ENCODE measurements around the gene CDK9. TPM values are rescaled to one million over a fixed set of nuclear protein-coding genes. Genes with fewer than 3 reads are reported as not detected.
A peak's percentile ranks its signal among the peaks of the same experiment; 100 is the strongest.

CDK9 gene
- total RNA-seq, 2 donors from 2014 or later: 51.4 to 58.7 TPM

GRCh38 chr9:127761491-127761956 is 24.3 kb upstream of the CDK9 start:
- H3K27ac ChIP-seq: peak overlapping the region in 2 of 4 donors; percentile 17 to 29
- DNase-seq: no peak
- TF ChIP-seq CTCF (IDR thresholded peaks at IDR 0.05): no peak
- no peak for TF ChIP-seq POLR2A (IDR thresholded peaks at IDR 0.05)
- intact Hi-C loops (cut with DNase I): no loop called here
- no peaks in the 10 kb centered on the region for H3K36me3 ChIP-seq (replicated peaks in 1 of 2; ENCODE audit: insufficient read depth in 1 of 2, low read depth in 2 of 2)
- no peaks in the 10 kb centered on the region for H3K9me3 ChIP-seq
- H3K27me3 ChIP-seq: no peaks in the 10 kb centered on the region
- no peaks in the 10 kb centered on the region for H3K4me1 ChIP-seq
- ATAC-seq: no peak
- 49 to 53% methylated on average over 3 to 5 of the region's 5 CpGs for WGBS, 2 donors
- H3K4me3 ChIP-seq: no peak overlapping the region

GRCh38 chr9:127762111-127762676 is 23.6 kb upstream of the CDK9 start:
- peak overlapping the region in 2 of 4 donors; percentile 55 to 63 for H3K27ac ChIP-seq
- ATAC-seq: peak; percentile 33
- no peaks in the 10 kb centered on the region for H3K27me3 ChIP-seq
- 45 to 61% methylated on average over 14 to 16 of the region's 16 CpGs for WGBS, 2 donors
- peak in 2 of 4 donors; percentile 29 to 45 for DNase-seq
- H3K9me3 ChIP-seq: no peaks in the 10 kb centered on the region
- H3K4me1 ChIP-seq: no peaks in the 10 kb centered on the region
- TF ChIP-seq CTCF (IDR thresholded peaks at IDR 0.05) (no peak), POLR2A (IDR thresholded peaks at IDR 0.05) (peak in 1 of 3 donors; percentile 12)
- H3K36me3 ChIP-seq (replicated peaks in 1 of 2; ENCODE audit: insufficient read depth in 1 of 2, low read depth in 2 of 2): no peaks in the 10 kb centered on the region
- H3K4me3 ChIP-seq: no peak overlapping the region
- intact Hi-C loops (cut with DNase I): no loop called here

GRCh38 chr9:127763918-127764384 is 21.9 kb upstream of the CDK9 start:
- Histone ChIP-seq H3K27me3 (no peaks in the 10 kb centered on the region), H3K9me3 (no peaks in the 10 kb centered on the region), H3K36me3 (replicated peaks in 1 of 2; ENCODE audit: insufficient read depth in 1 of 2, low read depth in 2 of 2) (no peaks in the 10 kb centered on the region), H3K27ac (peak overlapping the region in 2 of 4 donors; percentile 55 to 63), H3K4me1 (no peaks in the 10 kb centered on the region), H3K4me3 (no peak overlapping the region)
- intact Hi-C loops (cut with DNase I): no loop called here
- 39 to 47% methylated on average over 7 of the region's 7 CpGs for WGBS, 2 donors
- TF ChIP-seq CTCF (IDR thresholded peaks at IDR 0.05) (peak in 6 of 7 experiments; percentile 10 to 49 (median 39)), POLR2A (IDR thresholded peaks at IDR 0.05) (peak in 2 of 3 donors; percentile 11 to 23)
- ATAC-seq (peak; percentile 59), DNase-seq (peak in 3 of 4 donors; percentile 55 to 61 (median 60))

GRCh38 chr9:127765418-127765817 is 20.4 kb upstream of the CDK9 start:
- Histone ChIP-seq H3K4me1 (peaks cover 3% of the 10 kb centered on the region), H3K4me3 (no peak overlapping the region), H3K36me3 (replicated peaks in 1 of 2; ENCODE audit: insufficient read depth in 1 of 2, low read depth in 2 of 2) (no peaks in the 10 kb centered on the region), H3K27me3 (no peaks in the 10 kb centered on the region), H3K27ac (no peak overlapping the region), H3K9me3 (no peaks in the 10 kb centered on the region)
- intact Hi-C loops (cut with DNase I): no loop called here
- no peak for TF ChIP-seq CTCF (IDR thresholded peaks at IDR 0.05)
- TF ChIP-seq POLR2A (IDR thresholded peaks at IDR 0.05): no peak
- WGBS, 2 donors: 81 to 89% methylated on average over 1 of the region's 1 CpG
- DNase-seq (no peak), ATAC-seq (no peak)

GRCh38 chr9:127767410-127767809 is 18.4 kb upstream of the CDK9 start:
- H3K27me3 ChIP-seq: no peaks in the 10 kb centered on the region
- WGBS, 2 donors: 60 to 63% methylated on average over 3 of the region's 3 CpGs
- H3K4me1 ChIP-seq: peaks cover 15% of the 10 kb centered on the region
- no peak for ATAC-seq
- no peak for TF ChIP-seq CTCF (IDR thresholded peaks at IDR 0.05)
- TF ChIP-seq POLR2A (IDR thresholded peaks at IDR 0.05): no peak
- no peak for DNase-seq
- H3K4me3 ChIP-seq: no peak overlapping the region
- H3K9me3 ChIP-seq: no peaks in the 10 kb centered on the region
- intact Hi-C loops (cut with DNase I): no loop called here
- H3K36me3 ChIP-seq (replicated peaks in 1 of 2; ENCODE audit: insufficient read depth in 1 of 2, low read depth in 2 of 2): no peaks in the 10 kb centered on the region
- H3K27ac ChIP-seq: peak overlapping the region in 2 of 4 donors; percentile 12 to 15

All from body of pancreas (tissue), 4 donors.